H9 (cell line): ENCODE data around the gene ZNF831. TPM values are rescaled to one million over a fixed set of nuclear protein-coding genes. Genes with fewer than 3 reads are reported as not detected.

ENCODE experiments used
- DNase-seq: peaks from one replicate; pipeline ENCODE4 v3.0.0-alpha.2; 2017
- H2AFZ ChIP-seq: one replicate; pipeline ENCODE4 v1.6.1; 2013; ENCODE audit warnings: mild to moderate bottlenecking, low read length, control low read depth, moderate library complexity
- H2AK5ac ChIP-seq: 2 replicates; pipeline ENCODE4 v1.6.1; 2013; ENCODE audit warnings: low read length, control low read depth, mixed read lengths; ENCODE audit not compliant: insufficient read length
- H2BK120ac ChIP-seq: one replicate; pipeline ENCODE4 v1.6.1; 2013; ENCODE audit warnings: low read depth, mild to moderate bottlenecking, low read length, control low read depth, inconsistent platforms; ENCODE audit not compliant: poor library complexity, severe bottlenecking
- H2BK12ac ChIP-seq: 2 replicates; pipeline ENCODE4 v1.6.1; 2013; ENCODE audit warnings: low read length, control low read depth, mixed read lengths, low read depth; ENCODE audit not compliant: insufficient read length
- H2BK15ac ChIP-seq: 2 replicates; pipeline ENCODE4 v1.6.1; 2013; ENCODE audit warnings: low read depth, low read length, control low read depth
- H2BK20ac ChIP-seq: one replicate; pipeline ENCODE4 v1.6.1; 2013; ENCODE audit warnings: low read depth, mild to moderate bottlenecking, low read length, control low read depth, inconsistent platforms; ENCODE audit not compliant: poor library complexity, severe bottlenecking
- H2BK5ac ChIP-seq: 2 replicates; pipeline ENCODE4 v1.6.1; 2013; ENCODE audit warnings: low read length, control low read depth, mixed read lengths; ENCODE audit not compliant: insufficient read length
- H3K14ac ChIP-seq: 2 replicates; pipeline ENCODE4 v1.6.1; 2013; ENCODE audit warnings: low read length, control low read depth; ENCODE audit not compliant: insufficient read depth
- H3K18ac ChIP-seq: 2 replicates; pipeline ENCODE4 v1.6.1; 2013; ENCODE audit warnings: low read depth, mild to moderate bottlenecking, mixed read lengths, low read length, control low read depth; ENCODE audit not compliant: insufficient read length
- H3K23ac ChIP-seq: 2 replicates; pipeline ENCODE4 v1.6.1; 2013; ENCODE audit warnings: low read length, control low read depth, mixed read lengths, low read depth; ENCODE audit not compliant: insufficient read length
- H3K23me2 ChIP-seq: 2 replicates; pipeline ENCODE4 v1.6.1; 2013; ENCODE audit warnings: low read depth, mild to moderate bottlenecking, mixed read lengths, low read length, control low read depth; ENCODE audit not compliant: insufficient read length, poor library complexity, severe bottlenecking
- H3K27ac ChIP-seq: 2 replicates; pipeline ENCODE4 v1.5.1; 2013; ENCODE audit warnings: low read length, control low read depth, mixed read lengths, low read depth; ENCODE audit not compliant: insufficient read length
- H3K27me3 ChIP-seq: 2 replicates; pipeline ENCODE4 v1.6.1; 2013; ENCODE audit warnings: low read length, control low read depth, inconsistent platforms; ENCODE audit not compliant: insufficient read depth
- H3K4ac ChIP-seq: 2 replicates; pipeline ENCODE4 v1.6.1; 2013; ENCODE audit warnings: low read depth, mild to moderate bottlenecking, control low read depth, inconsistent platforms, low read length, moderate library complexity
- H3K4me1 ChIP-seq: 2 replicates; pipeline ENCODE4 v1.6.1; 2013; ENCODE audit warnings: low read length, control low read depth, inconsistent platforms; ENCODE audit not compliant: insufficient read depth
- H3K4me2 ChIP-seq: 2 replicates; pipeline ENCODE4 v1.6.1; 2013; ENCODE audit warnings: low read length, control low read depth, mixed read lengths; ENCODE audit not compliant: insufficient read length, insufficient read depth
- H3K56ac ChIP-seq: 2 replicates; pipeline ENCODE4 v1.6.1; 2013; ENCODE audit warnings: low read depth, mild to moderate bottlenecking, mixed read lengths, low read length, control low read depth; ENCODE audit not compliant: insufficient read length
- H3K79me1 ChIP-seq: 2 replicates; pipeline ENCODE4 v1.6.1; 2013; ENCODE audit warnings: low read depth, mild to moderate bottlenecking, moderate library complexity, low read length, control low read depth, inconsistent platforms; ENCODE audit not compliant: insufficient read depth, poor library complexity, severe bottlenecking
- H3K79me2 ChIP-seq: 2 replicates; pipeline ENCODE4 v1.6.1; 2013; ENCODE audit warnings: low read length, control low read depth, inconsistent platforms; ENCODE audit not compliant: insufficient read depth
- H3K9ac ChIP-seq: 2 replicates; pipeline ENCODE4 v1.6.1; 2013; ENCODE audit warnings: low read length, control low read depth, mixed read lengths; ENCODE audit not compliant: insufficient read length; ENCODE audit errors: extremely low read depth
- H3K9me3 ChIP-seq: one replicate; pipeline ENCODE4 v1.6.1; 2013; ENCODE audit warnings: low read depth, low read length, inconsistent platforms; ENCODE audit not compliant: control insufficient read depth
- H3T11ph ChIP-seq: one replicate; pipeline ENCODE4 v1.6.1; 2013; ENCODE audit warnings: mild to moderate bottlenecking, low read length, control low read depth, inconsistent platforms
- H4K20me1 ChIP-seq: one replicate; pipeline ENCODE4 v1.6.1; 2013; ENCODE audit not compliant: control insufficient read depth, insufficient read length, insufficient read depth
- H4K5ac ChIP-seq: 2 replicates; pipeline ENCODE4 v1.6.1; 2013; ENCODE audit warnings: low read depth, mild to moderate bottlenecking, mixed read lengths, low read length, control low read depth; ENCODE audit not compliant: insufficient read length
- H4K8ac ChIP-seq: replicated peaks from 2 replicates; pipeline ENCODE4 v1.6.1; 2013; ENCODE audit warnings: low read length, control low read depth, mixed read lengths, low read depth; ENCODE audit not compliant: insufficient read length
- H4K91ac ChIP-seq: 2 replicates; pipeline ENCODE4 v1.6.1; 2013; ENCODE audit warnings: low read depth, mild to moderate bottlenecking, moderate library complexity, mixed read lengths, low read length, control low read depth; ENCODE audit not compliant: insufficient read length
- H3K27ac Mint-ChIP-seq, 3 experiments: 2 replicates in 2 of 3; 3 replicates in 1 of 3; pipeline ENCODE4 v1.8.0; 2020 to 2021; ENCODE audit warnings: mixed read lengths in 3 of 3, mild to moderate bottlenecking in 1 of 3, moderate library complexity in 1 of 3
- H3K27me3 Mint-ChIP-seq: 2 replicates; pipeline ENCODE4 v1.8.0; 2021; ENCODE audit warnings: low read depth, mild to moderate bottlenecking, moderate library complexity, mixed read lengths
- H3K36me3 Mint-ChIP-seq, 3 experiments: 2 replicates in 2 of 3; 3 replicates in 1 of 3; pipeline ENCODE4 v1.8.0; 2020 to 2021; ENCODE audit warnings: low read depth in 3 of 3, mixed read lengths in 3 of 3; ENCODE audit not compliant: insufficient read depth in 1 of 3
- H3K4me1 Mint-ChIP-seq, 2 experiments: 2 replicates each; pipeline ENCODE4 v1.8.0; 2020; ENCODE audit warnings: mixed read lengths in 2 of 2
- H3K4me3 Mint-ChIP-seq, 2 experiments: 2 replicates in 1 of 2; 3 replicates in 1 of 2; pipeline ENCODE4 v1.8.0; 2020 to 2021; ENCODE audit warnings: mild to moderate bottlenecking in 2 of 2, mixed read lengths in 2 of 2, moderate library complexity in 1 of 2
- H3K9me3 Mint-ChIP-seq, 2 experiments: 2 replicates in 1 of 2; 3 replicates in 1 of 2; pipeline ENCODE4 v1.8.0; 2020; ENCODE audit warnings: mild to moderate bottlenecking in 2 of 2, mixed read lengths in 2 of 2, moderate library complexity in 1 of 2
- WGBS: extraction: QIAGEN DNeasy Blood & Tissue Kit; methylation state at CpG from one replicate; pipeline ENCODE4 v1.1.7; 2013; ENCODE audit warnings: missing lambda C conversion rate, low lambda C conversion rate, mixed read lengths; ENCODE audit not compliant: insufficient read length; ENCODE audit errors: extremely low coverage; 5-methylcytosine and 5-hydroxymethylcytosine counted together
- total RNA-seq: library from RNA; stranded (reverse); gene quantifications from 2 replicates; pipeline ENCODE4 v1.2.1, GENCODE V29; 2021
- TF ChIP-seq, protein P1 (sequence below): fragments of 200-600 bp; sonication (generic); conservative IDR thresholded peaks from 3 replicates; pipeline ENCODE4 v1.8.0; 2021; ENCODE audit warnings: antibody characterized with exemption, mild to moderate bottlenecking

ZNF831 gene
- total RNA-seq, 1 experiment from 2014 or later: not detected

DNA sequence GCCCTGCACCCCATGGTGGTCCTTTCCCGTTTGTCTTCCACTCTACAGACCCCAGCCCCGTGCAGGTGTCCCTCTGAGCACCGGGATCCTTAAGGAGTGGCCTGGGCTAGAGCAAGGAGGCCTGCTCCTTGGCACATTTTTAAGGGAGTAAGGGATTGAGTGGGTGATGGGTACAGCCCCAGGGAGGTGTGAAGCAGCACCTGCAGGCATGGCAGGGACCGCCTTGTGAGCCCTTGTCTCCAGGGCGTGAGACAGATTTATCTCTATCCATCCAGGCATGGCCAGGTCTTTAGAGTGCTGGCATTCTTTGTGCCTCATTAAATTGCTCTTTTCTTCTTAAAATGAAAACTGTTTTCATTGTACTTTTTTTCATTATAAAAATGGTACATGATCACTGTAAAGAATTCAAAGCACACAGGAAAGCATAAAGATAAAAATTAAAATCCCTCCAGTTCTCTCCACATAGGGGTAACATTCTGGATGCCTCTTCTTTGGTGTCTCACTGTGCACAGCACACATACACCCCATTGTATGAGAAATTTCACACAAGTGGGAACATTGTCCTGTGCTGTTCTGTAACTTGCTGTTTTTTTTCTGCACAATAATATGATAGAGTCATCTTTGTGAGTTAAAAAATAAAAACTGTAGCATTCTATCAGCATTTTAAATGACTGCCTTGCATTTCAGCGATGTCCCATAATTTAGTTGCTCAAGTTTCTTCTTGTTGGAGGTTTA, 31.9 kb upstream of the ZNF831 start:
- H3K9me3 Mint-ChIP-seq: peaks cover 25 to 30% of the 10 kb centered on the region in 2 experiments
- Histone ChIP-seq H3K79me2 (no peaks in the 10 kb centered on the region), H2BK15ac (no peak overlapping the region), H3K14ac (no peak overlapping the region; the same call in 1 of the 2 replicates), H2AFZ (no peak overlapping the region), H3K23me2 (no peaks in the 10 kb centered on the region), H3K56ac (no peak overlapping the region), H3K27ac (no peak overlapping the region), H3K4me2 (no peak overlapping the region), H4K8ac (no peak overlapping the region), H2BK12ac (no peak overlapping the region), H3K18ac (no peak overlapping the region), H3K4me1 (no peaks in the 10 kb centered on the region), H2AK5ac (no peak overlapping the region), H3K9me3 (peaks cover 24% of the 10 kb centered on the region), H4K91ac (no peak overlapping the region), H3K79me1 (no peaks in the 10 kb centered on the region), H2BK20ac (no peak overlapping the region), H4K20me1 (no peaks in the 10 kb centered on the region), H3K9ac (no peak overlapping the region), H3K23ac (no peak overlapping the region), H4K5ac (no peak overlapping the region), H3K4ac (no peak overlapping the region), H3K27me3 (no peaks in the 10 kb centered on the region), H2BK120ac (no peak overlapping the region), H3T11ph (no peak overlapping the region), H2BK5ac (no peak overlapping the region)
- no peak overlapping the region for H3K4me3 Mint-ChIP-seq
- WGBS: no CpG with 5 or more reads among the region's 6 CpGs
- H3K27ac Mint-ChIP-seq: no peak overlapping the region
- H3K27me3 Mint-ChIP-seq: peaks cover 13% of the 10 kb centered on the region
- TF ChIP-seq, protein P1, sequence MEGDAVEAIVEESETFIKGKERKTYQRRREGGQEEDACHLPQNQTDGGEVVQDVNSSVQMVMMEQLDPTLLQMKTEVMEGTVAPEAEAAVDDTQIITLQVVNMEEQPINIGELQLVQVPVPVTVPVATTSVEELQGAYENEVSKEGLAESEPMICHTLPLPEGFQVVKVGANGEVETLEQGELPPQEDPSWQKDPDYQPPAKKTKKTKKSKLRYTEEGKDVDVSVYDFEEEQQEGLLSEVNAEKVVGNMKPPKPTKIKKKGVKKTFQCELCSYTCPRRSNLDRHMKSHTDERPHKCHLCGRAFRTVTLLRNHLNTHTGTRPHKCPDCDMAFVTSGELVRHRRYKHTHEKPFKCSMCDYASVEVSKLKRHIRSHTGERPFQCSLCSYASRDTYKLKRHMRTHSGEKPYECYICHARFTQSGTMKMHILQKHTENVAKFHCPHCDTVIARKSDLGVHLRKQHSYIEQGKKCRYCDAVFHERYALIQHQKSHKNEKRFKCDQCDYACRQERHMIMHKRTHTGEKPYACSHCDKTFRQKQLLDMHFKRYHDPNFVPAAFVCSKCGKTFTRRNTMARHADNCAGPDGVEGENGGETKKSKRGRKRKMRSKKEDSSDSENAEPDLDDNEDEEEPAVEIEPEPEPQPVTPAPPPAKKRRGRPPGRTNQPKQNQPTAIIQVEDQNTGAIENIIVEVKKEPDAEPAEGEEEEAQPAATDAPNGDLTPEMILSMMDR: no peak
- DNase-seq: no peak
- peaks cover 8 to 14% (median 8%) of the 10 kb centered on the region in 3 experiments for H3K36me3 Mint-ChIP-seq
- peaks cover 4 to 5% of the 10 kb centered on the region in 2 experiments for H3K4me1 Mint-ChIP-seq
